Ishikawa (cell line): ENCODE results near the gene MAP7D1.

Experiments used
- CEBPB ChIP-seq: IDR thresholded peaks from 2 replicates; pipeline ENCODE4 v1.6.1; 2012
- CREB1 ChIP-seq: IDR thresholded peaks from 2 replicates; pipeline ENCODE4 v1.6.1; 2012; ENCODE audit warnings: low read depth
- EGR1 ChIP-seq: IDR thresholded peaks from 2 replicates; pipeline ENCODE4 v1.6.1; 2012
- EP300 ChIP-seq: IDR thresholded peaks from 2 replicates; pipeline ENCODE4 v1.6.1; 2012; ENCODE audit warnings: borderline replicate concordance
- FOXM1 ChIP-seq: IDR thresholded peaks from 2 replicates; pipeline ENCODE4 v1.6.1; 2012; ENCODE audit warnings: low read depth, borderline replicate concordance
- NFIC ChIP-seq: IDR thresholded peaks from 2 replicates; pipeline ENCODE4 v1.6.1; 2012
- RAD21 ChIP-seq: IDR thresholded peaks from 2 replicates; pipeline ENCODE4 v1.6.1; 2012; ENCODE audit warnings: low read depth
- TAF1 ChIP-seq: IDR thresholded peaks from 2 replicates; pipeline ENCODE4 v1.6.1; 2012; ENCODE audit warnings: low read depth, mild to moderate bottlenecking
- TCF12 ChIP-seq: IDR thresholded peaks from 2 replicates; pipeline ENCODE4 v1.6.1; 2012; ENCODE audit warnings: low read depth
- TEAD4 ChIP-seq: IDR thresholded peaks from 2 replicates; pipeline ENCODE4 v1.6.1; 2012
- YY1 ChIP-seq: IDR thresholded peaks from 2 replicates; pipeline ENCODE4 v1.6.1; 2012; ENCODE audit warnings: low read depth
- ZBTB7A ChIP-seq: IDR thresholded peaks from 2 replicates; pipeline ENCODE4 v1.6.1; 2012; ENCODE audit warnings: low read depth
- TF ChIP-seq, protein P1 (sequence below): IDR thresholded peaks from 2 replicates; pipeline ENCODE4 v1.6.1; 2012
- TF ChIP-seq, protein P2 (sequence below): IDR thresholded peaks from 2 replicates; pipeline ENCODE4 v1.6.1; 2012; ENCODE audit warnings: low read depth, mild to moderate bottlenecking
- TF ChIP-seq, protein P3 (sequence below): IDR thresholded peaks from 2 replicates; pipeline ENCODE4 v1.6.1; 2012

MAP7D1 gene

DNA sequence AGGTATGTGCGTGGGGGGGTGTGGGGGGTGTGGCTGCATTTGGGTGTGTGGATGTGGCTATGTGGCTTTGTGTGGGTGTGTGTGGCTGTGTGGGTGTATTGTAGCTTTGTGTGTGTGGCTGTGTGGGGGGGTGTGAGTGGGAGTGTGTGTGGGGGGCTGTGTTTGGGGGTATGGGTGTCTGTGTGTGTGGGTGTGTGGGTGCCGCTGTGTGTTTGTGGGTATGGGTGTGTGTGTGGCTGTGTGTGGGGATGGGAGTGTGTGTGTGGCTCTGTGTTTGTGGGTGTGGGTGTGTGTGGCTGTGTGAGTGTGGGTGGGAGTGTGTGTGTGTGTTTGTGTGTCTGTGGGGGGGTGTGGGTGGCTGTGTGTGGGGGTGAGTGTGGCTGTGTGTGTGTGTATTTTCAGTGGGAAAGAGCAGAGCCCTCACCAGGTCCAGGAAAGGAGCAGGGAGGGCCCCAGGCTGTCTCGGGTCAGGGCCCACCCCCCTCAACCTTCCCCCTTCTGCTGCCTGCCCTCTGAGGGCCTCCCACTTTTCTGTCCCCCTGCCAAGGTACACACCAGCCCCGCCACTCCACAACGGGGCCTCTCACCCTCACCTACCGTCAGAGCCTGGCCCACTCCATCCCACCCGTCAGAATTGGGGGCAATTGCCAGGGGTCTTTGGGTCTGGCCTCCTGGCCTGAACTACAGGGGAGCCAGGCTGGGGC lies 29.0 kb upstream of the MAP7D1 start:
- TF ChIP-seq, protein P1, sequence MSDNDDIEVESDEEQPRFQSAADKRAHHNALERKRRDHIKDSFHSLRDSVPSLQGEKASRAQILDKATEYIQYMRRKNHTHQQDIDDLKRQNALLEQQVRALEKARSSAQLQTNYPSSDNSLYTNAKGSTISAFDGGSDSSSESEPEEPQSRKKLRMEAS = no peak
- TF ChIP-seq EP300 (no peak), YY1 (no peak), TEAD4 (no peak), TCF12 (no peak), TAF1 (no peak), CEBPB (no peak), CREB1 (no peak), EGR1 (no peak), ZBTB7A (no peak), NFIC (no peak), FOXM1 (no peak)
- TF ChIP-seq, protein P2, sequence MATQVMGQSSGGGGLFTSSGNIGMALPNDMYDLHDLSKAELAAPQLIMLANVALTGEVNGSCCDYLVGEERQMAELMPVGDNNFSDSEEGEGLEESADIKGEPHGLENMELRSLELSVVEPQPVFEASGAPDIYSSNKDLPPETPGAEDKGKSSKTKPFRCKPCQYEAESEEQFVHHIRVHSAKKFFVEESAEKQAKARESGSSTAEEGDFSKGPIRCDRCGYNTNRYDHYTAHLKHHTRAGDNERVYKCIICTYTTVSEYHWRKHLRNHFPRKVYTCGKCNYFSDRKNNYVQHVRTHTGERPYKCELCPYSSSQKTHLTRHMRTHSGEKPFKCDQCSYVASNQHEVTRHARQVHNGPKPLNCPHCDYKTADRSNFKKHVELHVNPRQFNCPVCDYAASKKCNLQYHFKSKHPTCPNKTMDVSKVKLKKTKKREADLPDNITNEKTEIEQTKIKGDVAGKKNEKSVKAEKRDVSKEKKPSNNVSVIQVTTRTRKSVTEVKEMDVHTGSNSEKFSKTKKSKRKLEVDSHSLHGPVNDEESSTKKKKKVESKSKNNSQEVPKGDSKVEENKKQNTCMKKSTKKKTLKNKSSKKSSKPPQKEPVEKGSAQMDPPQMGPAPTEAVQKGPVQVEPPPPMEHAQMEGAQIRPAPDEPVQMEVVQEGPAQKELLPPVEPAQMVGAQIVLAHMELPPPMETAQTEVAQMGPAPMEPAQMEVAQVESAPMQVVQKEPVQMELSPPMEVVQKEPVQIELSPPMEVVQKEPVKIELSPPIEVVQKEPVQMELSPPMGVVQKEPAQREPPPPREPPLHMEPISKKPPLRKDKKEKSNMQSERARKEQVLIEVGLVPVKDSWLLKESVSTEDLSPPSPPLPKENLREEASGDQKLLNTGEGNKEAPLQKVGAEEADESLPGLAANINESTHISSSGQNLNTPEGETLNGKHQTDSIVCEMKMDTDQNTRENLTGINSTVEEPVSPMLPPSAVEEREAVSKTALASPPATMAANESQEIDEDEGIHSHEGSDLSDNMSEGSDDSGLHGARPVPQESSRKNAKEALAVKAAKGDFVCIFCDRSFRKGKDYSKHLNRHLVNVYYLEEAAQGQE = no peak

DNA sequence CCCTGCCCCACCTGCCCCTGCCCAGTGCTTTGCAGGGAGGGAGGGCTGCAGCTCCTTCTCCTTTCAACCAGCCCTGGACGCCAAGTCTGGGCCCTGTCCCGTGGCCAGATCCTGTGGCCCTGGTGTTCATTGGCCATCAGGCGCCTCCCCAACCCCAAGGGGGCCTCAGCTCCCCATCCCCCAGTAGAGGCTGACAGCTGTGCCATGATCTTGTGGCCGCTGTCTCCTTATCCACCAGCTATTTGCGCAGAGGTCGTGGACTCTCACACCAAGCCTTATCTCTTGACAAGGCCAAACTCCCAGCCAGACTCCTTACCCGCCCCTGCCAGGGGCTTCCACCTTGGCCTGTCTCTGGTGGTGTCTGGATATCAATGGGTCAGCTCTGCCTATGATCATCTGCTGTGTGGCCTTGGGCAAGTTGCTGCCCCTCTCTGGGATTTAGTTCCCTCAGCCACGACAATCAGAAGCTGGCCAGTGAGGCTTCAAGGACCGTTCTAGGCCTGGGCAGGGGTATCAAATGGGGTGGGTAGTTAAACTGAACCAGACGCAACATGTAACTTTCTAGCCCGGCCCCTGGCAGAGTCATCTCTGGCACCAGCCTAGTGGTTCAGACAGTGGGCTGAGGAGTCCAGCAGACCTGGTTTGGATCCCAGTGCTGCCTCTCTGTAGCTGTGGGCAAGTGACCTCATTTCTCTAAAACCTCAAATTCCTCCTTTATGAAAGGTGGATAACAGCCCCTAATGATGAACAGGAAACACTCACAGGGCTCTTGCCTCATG lies 27.6 kb upstream of the MAP7D1 start:
- TF ChIP-seq, protein P2 = no peak
- TF ChIP-seq TAF1 (no peak), FOXM1 (no peak), YY1 (no peak), ZBTB7A (no peak), TEAD4 (no peak), EP300 (no peak), TCF12 (no peak), CREB1 (no peak)
- TF ChIP-seq, protein P1 = no peak

DNA sequence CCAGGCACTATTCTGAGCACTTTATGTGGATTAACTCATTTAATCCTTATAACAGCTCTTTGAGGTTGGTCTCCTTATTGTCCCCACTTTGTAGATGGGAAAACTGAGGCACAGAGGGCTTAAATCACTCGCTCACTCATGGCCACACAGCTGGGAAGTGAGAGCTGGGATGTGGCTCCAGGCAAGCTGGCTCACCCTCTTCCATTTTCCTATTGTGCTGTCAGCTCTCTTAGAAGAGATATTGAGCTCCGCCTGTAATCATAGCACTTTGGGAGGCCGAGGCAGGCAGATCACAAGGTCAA lies 27.1 kb upstream of the MAP7D1 start:
- TF ChIP-seq EGR1 (no peak), TEAD4 (no peak), ZBTB7A (no peak), YY1 (no peak), TAF1 (no peak), NFIC (no peak), CREB1 (no peak), CEBPB (no peak), RAD21 (no peak), TCF12 (no peak), FOXM1 (no peak), EP300 (no peak)
- TF ChIP-seq, protein P3, sequence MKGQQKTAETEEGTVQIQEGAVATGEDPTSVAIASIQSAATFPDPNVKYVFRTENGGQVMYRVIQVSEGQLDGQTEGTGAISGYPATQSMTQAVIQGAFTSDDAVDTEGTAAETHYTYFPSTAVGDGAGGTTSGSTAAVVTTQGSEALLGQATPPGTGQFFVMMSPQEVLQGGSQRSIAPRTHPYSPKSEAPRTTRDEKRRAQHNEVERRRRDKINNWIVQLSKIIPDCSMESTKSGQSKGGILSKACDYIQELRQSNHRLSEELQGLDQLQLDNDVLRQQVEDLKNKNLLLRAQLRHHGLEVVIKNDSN = no peak
- TF ChIP-seq, protein P2 = no peak
- TF ChIP-seq, protein P1 = no peak

DNA sequence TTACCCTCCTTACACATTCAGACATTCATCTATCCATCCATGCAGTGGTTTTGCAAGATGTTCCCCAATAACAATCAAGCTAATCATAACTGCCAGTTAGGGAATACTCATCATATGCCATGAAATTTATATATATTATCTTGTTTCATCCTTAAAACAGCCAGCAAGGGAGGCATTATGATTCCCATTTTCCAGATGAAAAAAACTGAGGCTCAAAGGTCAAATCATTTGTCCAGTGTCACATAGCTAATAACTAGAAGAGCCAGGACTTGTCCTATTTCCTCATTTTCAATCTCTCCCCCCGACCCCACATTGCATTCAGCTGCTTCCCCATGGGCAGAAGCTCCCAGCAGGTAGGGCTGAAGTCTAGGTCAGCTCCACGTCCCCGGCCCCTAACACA lies 23.9 kb upstream of the MAP7D1 start:
- TF ChIP-seq, protein P2 = no peak
- TF ChIP-seq, protein P1 = no peak
- TF ChIP-seq CEBPB = no peak
- TF ChIP-seq CREB1 = no peak
- no peak for TF ChIP-seq RAD21
- TF ChIP-seq YY1 = no peak
- no peak for TF ChIP-seq TEAD4
- no peak for TF ChIP-seq FOXM1
- no peak for TF ChIP-seq TCF12
- TF ChIP-seq, protein P3 = no peak
- TF ChIP-seq NFIC = no peak
- no peak for TF ChIP-seq TAF1
- TF ChIP-seq EP300 = no peak
- TF ChIP-seq ZBTB7A = no peak
- TF ChIP-seq EGR1 = no peak
